GM20431 (cell line): ENCODE data around the gene CLDN22.
"Not testable (repeated sequence)": the region's sequence is repeated elsewhere in the genome, so short reads cannot be mapped to it uniquely, and the experiment has no call there.

Experiments
- in situ Hi-C: fragments of 300-500 bp; cut with MseI, MboI; formaldehyde crosslinking; loops from one replicate; pipeline ENCODE4 v1.15.0; 2020; ENCODE audit warnings: low sequenced_read_pairs; ENCODE audit not compliant: unreplicated experiment

Gene CLDN22

DNA sequence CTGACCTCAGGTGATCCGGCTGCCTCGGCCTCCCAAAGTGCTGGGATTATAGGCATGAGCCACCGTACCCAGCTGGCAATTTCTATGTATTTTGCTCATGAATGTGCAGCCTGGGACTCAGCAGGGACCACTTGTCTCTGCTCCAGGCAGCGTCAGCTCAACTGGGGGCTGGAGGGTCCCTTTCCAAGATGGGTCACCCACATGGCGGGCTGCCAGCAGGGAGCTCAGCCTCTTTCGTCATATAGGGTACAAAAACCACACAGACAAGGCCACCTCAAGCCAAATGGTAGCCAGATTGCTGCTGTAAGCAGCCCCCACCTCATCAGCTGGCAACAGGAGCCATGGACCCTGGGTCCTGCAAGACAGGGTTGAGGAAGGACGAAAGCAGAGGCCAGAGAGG is 4.5 kb upstream of the CLDN22 start:
- in situ Hi-C loops, result no loop called here

- in situ Hi-C loops, result not testable (repeated sequence)
These were observed 4.0 kb upstream of the CLDN22 start for GRCh38 chr4:183324056-183324455.

- in situ Hi-C loops, result no loop called here
These were observed 3.2 kb upstream of the CLDN22 start for GRCh38 chr4:183323295-183323694.

- in situ Hi-C loops, result no loop called here
These were observed 2.2 kb upstream of the CLDN22 start, which contains the start of gene CLDN24 for GRCh38 chr4:183322326-183322725. TSS of gene CLDN24 (minus strand) at chr4:183322426. CDS start at chr4:183322426, 0 bp downstream.

- in situ Hi-C loops, result no loop called here
These were observed 1.4 kb upstream of the CLDN22 start for GRCh38 chr4:183321516-183321915.

DNA sequence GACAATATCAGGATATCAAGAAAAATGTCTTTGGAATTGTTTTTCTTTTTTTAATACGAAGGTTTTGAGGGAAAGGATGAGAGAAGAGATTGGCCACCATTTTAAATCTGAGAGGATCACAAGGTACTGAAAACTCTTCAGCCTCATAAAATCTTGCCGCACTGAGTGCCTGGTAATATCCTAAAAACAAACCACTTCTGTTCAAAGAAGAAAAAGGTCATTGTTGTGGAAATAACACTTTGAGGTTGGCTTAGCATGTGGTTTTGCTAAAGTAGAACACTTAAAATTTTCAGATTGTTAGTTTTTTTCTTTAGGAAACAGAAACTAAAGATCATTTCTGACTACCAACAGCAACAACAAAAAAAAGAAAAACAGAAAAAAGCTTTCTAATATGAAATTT is 1.0 kb upstream of the CLDN22 start:
- in situ Hi-C loops, result no loop called here

GRCh38 chr4:183318656-183319055 is 1.4 kb downstream of the CLDN22 start:
- in situ Hi-C loops, result no loop called here

- in situ Hi-C loops, result no loop called here
These were observed 5.3 kb downstream of the CLDN22 start for GRCh38 chr4:183314806-183315205.

GRCh38 chr4:183314336-183314735 is 5.7 kb downstream of the CLDN22 start:
- in situ Hi-C loops, result no loop called here

DNA sequence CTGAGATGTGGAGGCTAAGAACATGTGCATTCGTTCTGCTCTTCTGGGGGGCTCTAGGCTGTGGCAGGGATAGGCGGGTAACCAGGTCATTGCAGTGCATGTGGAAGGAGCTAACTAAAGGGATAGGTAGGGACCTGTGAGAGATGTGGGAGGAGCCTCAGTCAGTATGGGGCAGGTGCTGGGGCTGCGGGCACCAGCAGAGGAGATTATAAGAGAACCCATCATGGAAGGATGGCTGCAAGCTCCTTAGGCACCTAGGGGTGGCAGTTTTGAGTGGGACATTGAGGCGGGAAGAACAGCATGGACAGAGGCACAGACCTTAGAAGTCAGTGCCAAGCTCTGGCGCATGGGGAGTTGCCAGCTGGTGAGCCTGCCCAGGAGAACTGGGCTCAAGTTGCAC is 7.2 kb downstream of the CLDN22 start:
- in situ Hi-C loops, result no loop called here

DNA sequence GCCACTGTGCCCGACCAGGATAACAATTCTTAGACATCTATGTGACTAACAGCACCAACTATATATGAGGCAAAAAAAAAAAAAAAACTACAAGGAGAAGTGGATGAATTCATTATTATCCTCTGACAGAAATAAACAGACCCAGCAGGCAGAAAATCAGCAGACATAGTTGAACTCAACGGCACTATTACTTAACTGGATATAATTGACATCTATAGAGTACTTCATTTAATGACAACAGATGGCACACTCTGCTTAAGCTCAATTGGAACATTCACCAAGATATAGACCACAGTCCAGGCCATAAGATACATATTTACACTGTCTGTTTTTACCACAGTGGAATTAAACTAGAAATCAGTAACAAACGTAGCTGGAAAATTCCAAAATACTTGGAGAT is 13.3 kb downstream of the CLDN22 start:
- in situ Hi-C loops, result no loop called here

DNA sequence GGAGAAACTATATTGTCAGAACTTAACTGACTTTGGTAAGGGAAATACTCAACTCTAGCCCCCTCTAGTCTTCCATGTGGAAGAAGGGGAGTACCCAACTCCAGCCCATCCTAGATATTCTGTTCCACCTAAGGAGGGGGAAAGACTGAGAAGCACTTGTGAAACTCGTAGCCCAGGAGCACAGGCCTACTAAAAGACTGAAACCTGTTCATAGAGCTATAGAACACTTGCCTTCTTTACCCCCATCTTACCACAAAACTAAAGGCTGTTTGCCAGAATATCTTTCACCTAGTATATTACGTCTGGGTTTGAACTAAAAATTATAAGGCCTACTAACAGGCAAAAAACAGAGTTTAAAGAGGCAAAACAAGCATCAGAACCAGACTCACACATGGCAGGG is 15.5 kb downstream of the CLDN22 start:
- in situ Hi-C loops, result no loop called here

- in situ Hi-C loops, result no loop called here
These were observed 16.0 kb downstream of the CLDN22 start for GRCh38 chr4:183304067-183304466.

DNA sequence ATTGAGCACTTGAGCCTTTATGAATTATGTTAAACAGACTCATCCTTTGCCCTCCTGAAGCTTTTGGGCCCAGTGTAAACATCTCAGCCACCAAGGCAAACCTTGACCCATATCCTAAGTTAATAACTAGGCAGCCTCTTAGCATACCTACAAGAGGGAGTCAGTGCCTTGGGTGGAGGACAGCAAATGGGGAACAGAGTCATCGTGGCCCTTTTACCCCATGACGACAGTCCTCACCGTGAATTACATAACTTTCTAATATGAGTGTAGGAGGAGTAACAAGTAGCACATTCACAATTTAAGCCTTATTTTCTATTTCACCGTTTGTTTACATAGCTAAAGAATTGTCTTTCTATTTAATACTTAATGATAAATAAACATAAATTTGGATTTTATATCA is 16.8 kb downstream of the CLDN22 start:
- in situ Hi-C loops, result no loop called here

DNA sequence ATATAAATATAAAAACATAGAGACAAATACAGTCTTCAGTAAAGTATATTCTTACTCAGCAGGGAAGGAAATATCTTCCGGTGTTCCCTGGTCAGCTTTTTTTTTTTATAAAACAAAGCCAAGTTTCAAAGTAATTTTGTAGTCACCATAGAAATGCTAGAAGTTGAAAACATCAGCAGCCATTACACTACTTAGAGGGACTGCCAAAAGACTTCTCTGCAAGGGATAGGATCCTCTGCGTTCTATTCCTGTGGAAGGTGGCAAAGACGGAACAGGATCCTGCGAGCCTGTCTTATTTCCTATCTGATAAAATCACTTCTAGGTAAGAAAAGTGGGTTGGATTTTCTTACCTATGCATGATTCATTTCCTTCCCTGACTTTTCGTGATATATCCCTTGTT is 19.4 kb downstream of the CLDN22 start:
- in situ Hi-C loops, result no loop called here

DNA sequence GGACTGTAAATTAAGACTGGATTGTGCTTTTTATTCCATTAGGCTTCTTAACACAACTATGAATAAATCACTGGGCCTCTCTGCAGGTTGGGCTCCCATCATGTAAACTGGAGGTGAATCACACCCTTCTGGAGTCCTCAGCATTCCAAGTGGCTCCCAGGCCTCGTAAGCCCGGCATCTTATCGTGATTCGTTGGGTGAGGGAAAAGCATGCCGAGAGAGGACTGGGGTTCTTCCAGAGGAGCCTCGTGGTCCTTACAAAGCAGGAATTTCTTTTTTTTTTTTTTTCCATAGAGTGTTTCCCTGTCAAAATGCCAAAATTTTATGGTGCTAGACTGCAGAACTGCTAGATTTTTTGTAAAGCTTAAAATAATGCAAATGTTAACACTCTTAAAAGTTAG is 20.0 kb downstream of the CLDN22 start:
- in situ Hi-C loops, result no loop called here

GRCh38 chr4:183299464-183299863 is 20.6 kb downstream of the CLDN22 start:
- in situ Hi-C loops, result no loop called here

DNA sequence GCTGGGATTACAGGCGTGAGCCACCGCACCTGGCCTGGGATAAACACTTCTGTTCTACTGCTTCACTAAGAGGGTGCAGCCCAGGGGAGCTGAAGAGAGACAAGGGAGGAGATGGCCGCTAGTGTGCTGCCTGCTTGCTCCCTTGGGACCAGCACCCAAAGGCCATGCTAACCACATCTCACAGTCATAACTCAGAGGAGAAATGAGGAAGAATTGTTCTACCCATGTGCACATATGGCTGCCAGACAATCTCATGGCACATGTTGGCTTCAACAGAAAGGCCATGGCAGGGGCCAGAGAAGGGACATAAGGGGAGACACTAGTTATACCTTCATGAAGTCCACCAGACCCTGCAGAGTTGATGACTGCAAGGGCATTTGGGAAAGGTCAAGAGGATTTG is 22.4 kb downstream of the CLDN22 start:
- in situ Hi-C loops, result no loop called here

GRCh38 chr4:183295711-183296110 is 24.4 kb downstream of the CLDN22 start:
- in situ Hi-C loops, result no loop called here

GRCh38 chr4:183291070-183291469 is 29.0 kb downstream of the CLDN22 start:
- in situ Hi-C loops, result no loop called here

DNA sequence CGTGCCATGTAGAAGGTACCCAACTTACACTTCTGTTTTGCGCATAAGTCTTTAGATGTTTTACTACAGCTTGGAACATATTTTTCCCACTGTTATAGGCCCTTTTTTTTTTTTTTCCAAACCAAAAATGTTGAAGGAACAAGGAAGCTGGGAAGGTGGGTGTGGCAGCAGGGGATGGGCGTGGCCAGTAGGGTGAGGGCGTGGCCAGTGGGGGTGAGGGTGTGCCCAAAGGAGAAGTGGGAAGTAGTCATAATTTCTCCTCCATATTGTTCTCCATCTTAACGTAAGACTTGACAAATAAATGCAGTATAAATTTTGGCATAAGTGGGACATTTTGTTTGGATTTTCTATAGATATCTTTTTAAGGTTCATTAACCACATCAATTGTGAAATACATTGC is 30.4 kb downstream of the CLDN22 start:
- in situ Hi-C loops, result no loop called here

- in situ Hi-C loops, result no loop called here
These were observed 31.1 kb downstream of the CLDN22 start for GRCh38 chr4:183288955-183289354.

DNA sequence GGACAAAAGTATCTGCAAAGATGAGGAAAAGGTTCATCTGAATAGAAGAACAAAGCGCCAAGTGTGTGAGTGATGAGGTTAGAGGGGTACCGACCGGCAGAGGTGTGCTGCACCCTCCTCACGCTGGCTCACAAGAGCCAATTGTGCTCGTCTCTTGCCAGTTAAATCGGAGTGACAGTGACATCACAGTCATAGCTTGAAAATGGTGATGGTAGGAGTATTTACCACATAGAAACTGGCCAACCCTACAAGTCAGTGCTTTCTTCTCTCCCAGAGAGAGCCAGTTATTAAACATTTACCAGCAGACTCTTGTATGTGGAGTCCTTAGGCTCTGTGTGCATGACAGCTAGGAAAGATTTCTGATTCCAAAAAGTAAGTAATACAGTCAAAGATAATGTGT is 32.4 kb downstream of the CLDN22 start:
- in situ Hi-C loops, result no loop called here
